ENCODE results near the gene CCR5AS.

The CCR5AS gene

DNA sequence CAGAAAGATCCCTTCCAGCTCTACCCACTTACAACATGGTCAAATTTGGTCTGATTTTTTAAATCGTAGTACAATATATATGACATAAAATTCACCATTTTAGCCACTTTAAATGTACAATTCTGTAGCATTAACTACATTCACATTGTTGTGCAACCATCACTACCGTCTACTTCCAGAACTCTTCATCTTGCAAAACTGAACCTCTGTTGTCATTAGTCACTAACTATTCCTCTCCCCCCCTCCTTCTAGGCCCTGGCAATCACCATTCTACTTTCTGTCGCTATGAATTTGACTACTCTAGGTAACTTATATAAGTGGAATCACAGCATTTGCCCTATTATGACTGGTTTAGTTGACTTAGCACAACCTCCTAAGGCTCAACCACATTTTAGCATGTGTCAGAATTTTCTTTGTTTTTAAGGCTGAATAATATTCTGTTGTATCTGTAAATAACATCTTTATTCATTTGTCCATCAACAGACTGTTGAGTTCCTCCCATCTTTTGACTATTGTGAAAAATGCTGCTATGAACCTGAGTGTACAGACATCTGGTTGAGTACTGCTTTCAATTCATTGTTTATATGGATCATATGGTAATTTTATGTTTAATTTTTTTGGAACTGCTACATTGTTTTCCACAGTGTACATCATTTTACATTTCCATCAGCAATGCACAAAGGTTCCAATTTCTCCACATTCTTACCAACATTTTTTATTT, 88.5 kb downstream of the CCR5AS start (continued):
- TF ChIP-seq, protein P1, sequence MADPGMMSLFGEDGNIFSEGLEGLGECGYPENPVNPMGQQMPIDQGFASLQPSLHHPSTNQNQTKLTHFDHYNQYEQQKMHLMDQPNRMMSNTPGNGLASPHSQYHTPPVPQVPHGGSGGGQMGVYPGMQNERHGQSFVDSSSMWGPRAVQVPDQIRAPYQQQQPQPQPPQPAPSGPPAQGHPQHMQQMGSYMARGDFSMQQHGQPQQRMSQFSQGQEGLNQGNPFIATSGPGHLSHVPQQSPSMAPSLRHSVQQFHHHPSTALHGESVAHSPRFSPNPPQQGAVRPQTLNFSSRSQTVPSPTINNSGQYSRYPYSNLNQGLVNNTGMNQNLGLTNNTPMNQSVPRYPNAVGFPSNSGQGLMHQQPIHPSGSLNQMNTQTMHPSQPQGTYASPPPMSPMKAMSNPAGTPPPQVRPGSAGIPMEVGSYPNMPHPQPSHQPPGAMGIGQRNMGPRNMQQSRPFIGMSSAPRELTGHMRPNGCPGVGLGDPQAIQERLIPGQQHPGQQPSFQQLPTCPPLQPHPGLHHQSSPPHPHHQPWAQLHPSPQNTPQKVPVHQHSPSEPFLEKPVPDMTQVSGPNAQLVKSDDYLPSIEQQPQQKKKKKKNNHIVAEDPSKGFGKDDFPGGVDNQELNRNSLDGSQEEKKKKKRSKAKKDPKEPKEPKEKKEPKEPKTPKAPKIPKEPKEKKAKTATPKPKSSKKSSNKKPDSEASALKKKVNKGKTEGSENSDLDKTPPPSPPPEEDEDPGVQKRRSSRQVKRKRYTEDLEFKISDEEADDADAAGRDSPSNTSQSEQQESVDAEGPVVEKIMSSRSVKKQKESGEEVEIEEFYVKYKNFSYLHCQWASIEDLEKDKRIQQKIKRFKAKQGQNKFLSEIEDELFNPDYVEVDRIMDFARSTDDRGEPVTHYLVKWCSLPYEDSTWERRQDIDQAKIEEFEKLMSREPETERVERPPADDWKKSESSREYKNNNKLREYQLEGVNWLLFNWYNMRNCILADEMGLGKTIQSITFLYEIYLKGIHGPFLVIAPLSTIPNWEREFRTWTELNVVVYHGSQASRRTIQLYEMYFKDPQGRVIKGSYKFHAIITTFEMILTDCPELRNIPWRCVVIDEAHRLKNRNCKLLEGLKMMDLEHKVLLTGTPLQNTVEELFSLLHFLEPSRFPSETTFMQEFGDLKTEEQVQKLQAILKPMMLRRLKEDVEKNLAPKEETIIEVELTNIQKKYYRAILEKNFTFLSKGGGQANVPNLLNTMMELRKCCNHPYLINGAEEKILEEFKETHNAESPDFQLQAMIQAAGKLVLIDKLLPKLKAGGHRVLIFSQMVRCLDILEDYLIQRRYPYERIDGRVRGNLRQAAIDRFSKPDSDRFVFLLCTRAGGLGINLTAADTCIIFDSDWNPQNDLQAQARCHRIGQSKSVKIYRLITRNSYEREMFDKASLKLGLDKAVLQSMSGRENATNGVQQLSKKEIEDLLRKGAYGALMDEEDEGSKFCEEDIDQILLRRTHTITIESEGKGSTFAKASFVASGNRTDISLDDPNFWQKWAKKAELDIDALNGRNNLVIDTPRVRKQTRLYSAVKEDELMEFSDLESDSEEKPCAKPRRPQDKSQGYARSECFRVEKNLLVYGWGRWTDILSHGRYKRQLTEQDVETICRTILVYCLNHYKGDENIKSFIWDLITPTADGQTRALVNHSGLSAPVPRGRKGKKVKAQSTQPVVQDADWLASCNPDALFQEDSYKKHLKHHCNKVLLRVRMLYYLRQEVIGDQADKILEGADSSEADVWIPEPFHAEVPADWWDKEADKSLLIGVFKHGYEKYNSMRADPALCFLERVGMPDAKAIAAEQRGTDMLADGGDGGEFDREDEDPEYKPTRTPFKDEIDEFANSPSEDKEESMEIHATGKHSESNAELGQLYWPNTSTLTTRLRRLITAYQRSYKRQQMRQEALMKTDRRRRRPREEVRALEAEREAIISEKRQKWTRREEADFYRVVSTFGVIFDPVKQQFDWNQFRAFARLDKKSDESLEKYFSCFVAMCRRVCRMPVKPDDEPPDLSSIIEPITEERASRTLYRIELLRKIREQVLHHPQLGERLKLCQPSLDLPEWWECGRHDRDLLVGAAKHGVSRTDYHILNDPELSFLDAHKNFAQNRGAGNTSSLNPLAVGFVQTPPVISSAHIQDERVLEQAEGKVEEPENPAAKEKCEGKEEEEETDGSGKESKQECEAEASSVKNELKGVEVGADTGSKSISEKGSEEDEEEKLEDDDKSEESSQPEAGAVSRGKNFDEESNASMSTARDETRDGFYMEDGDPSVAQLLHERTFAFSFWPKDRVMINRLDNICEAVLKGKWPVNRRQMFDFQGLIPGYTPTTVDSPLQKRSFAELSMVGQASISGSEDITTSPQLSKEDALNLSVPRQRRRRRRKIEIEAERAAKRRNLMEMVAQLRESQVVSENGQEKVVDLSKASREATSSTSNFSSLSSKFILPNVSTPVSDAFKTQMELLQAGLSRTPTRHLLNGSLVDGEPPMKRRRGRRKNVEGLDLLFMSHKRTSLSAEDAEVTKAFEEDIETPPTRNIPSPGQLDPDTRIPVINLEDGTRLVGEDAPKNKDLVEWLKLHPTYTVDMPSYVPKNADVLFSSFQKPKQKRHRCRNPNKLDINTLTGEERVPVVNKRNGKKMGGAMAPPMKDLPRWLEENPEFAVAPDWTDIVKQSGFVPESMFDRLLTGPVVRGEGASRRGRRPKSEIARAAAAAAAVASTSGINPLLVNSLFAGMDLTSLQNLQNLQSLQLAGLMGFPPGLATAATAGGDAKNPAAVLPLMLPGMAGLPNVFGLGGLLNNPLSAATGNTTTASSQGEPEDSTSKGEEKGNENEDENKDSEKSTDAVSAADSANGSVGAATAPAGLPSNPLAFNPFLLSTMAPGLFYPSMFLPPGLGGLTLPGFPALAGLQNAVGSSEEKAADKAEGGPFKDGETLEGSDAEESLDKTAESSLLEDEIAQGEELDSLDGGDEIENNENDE (IDR thresholded peaks at IDR 0.05; ENCODE audit: insufficient replicate concordance, low read length), result no peak
